Measurements from ENCODE around the gene NLN. TPM values are rescaled to one million over a fixed set of nuclear protein-coding genes. Genes with fewer than 3 reads are reported as not detected.

NLN gene
- total RNA-seq, 1 donor from 2014 or later = 47.2 TPM

DNA sequence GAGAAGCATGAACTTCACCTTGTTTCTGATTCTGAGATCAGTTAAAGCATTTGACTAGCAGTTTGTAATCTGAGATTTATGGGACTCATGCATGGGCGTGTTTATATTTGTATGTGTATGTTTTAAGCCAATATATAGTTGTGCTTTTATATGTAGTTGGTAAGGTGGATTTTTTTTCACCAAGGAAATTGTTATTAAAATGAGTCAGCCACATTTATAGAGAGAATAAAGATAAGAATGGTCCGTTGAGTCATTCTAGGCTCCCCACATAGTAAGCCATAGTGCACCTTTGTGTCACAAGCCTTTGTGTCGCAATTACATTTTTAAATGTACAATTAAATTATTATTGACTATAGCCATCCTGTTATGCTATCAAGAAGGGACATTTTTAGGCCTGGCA lies 89.0 kb downstream of the NLN start:
- Mint-ChIP-seq H3K36me3 (peaks cover 53% of the 10 kb centered on the region), H3K4me1 (ENCODE audit: unreplicated experiment) (no peaks in the 10 kb centered on the region), H3K9me3 (no peaks in the 10 kb centered on the region), H3K27ac (peak overlapping the region; percentile 26), H3K27me3 (no peaks in the 10 kb centered on the region), H3K4me3 (no peak overlapping the region)
- no peak for DNase-seq (ENCODE audit: extremely low spot score, unreplicated experiment)
- TF ChIP-seq, protein P1, sequence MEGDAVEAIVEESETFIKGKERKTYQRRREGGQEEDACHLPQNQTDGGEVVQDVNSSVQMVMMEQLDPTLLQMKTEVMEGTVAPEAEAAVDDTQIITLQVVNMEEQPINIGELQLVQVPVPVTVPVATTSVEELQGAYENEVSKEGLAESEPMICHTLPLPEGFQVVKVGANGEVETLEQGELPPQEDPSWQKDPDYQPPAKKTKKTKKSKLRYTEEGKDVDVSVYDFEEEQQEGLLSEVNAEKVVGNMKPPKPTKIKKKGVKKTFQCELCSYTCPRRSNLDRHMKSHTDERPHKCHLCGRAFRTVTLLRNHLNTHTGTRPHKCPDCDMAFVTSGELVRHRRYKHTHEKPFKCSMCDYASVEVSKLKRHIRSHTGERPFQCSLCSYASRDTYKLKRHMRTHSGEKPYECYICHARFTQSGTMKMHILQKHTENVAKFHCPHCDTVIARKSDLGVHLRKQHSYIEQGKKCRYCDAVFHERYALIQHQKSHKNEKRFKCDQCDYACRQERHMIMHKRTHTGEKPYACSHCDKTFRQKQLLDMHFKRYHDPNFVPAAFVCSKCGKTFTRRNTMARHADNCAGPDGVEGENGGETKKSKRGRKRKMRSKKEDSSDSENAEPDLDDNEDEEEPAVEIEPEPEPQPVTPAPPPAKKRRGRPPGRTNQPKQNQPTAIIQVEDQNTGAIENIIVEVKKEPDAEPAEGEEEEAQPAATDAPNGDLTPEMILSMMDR (conservative IDR thresholded peaks at IDR 0.05) = no peak

DNA sequence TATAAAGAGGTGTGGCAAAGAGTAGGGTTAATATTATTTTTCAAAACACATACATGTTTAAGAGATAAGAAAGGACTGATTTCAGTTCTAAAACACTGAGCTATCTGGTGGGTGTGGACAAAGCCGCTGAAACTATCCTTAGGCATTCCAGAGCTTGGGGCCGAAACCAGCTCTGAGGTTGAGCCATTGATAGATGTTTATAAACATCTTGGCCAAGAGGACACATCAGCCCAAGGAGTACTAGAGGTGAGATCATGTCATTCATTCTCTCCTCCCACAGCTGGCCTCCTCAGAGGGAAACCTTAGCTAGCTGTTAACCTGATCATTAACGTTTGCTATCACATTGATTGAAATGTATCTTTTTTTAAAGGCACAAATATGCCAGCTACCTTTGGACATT lies 89.9 kb downstream of the NLN start:
- peaks cover 49% of the 10 kb centered on the region for H3K36me3 Mint-ChIP-seq
- H3K4me3 Mint-ChIP-seq = no peak overlapping the region
- H3K9me3 Mint-ChIP-seq = no peaks in the 10 kb centered on the region
- no peaks in the 10 kb centered on the region for H3K27me3 Mint-ChIP-seq
- H3K4me1 Mint-ChIP-seq (ENCODE audit: unreplicated experiment) = no peaks in the 10 kb centered on the region
- TF ChIP-seq, protein P1 (conservative IDR thresholded peaks at IDR 0.05) = no peak
- no peak for DNase-seq (ENCODE audit: extremely low spot score, unreplicated experiment)
- H3K27ac Mint-ChIP-seq = peak overlapping the region; percentile 73

DNA sequence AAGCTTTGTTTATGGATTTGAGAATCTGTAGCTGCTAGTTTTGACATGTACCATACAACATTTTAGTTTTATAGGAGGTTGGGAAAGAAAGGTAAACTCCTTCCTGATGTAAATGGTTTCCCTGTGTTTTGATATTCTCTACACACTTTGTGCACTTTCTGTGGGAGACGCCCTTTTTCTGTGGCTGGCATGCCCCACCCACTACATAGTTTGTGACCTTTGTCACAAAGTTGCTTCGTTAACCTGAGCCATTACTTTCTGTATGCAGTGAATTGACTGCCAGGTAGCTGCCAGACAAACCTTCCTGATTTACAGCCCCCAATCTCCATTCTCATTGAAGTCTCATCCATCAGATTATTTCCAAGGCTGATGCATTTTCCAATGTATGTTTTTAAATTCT lies 90.6 kb downstream of the NLN start:
- H3K4me3 Mint-ChIP-seq = no peak overlapping the region
- DNase-seq (ENCODE audit: extremely low spot score, unreplicated experiment) = no peak
- H3K27ac Mint-ChIP-seq = peak overlapping the region; percentile 66
- TF ChIP-seq, protein P1 (conservative IDR thresholded peaks at IDR 0.05) = no peak
- H3K4me1 Mint-ChIP-seq (ENCODE audit: unreplicated experiment) = no peaks in the 10 kb centered on the region
- no peaks in the 10 kb centered on the region for H3K27me3 Mint-ChIP-seq
- peaks cover 49% of the 10 kb centered on the region for H3K36me3 Mint-ChIP-seq
- no peaks in the 10 kb centered on the region for H3K9me3 Mint-ChIP-seq

DNA sequence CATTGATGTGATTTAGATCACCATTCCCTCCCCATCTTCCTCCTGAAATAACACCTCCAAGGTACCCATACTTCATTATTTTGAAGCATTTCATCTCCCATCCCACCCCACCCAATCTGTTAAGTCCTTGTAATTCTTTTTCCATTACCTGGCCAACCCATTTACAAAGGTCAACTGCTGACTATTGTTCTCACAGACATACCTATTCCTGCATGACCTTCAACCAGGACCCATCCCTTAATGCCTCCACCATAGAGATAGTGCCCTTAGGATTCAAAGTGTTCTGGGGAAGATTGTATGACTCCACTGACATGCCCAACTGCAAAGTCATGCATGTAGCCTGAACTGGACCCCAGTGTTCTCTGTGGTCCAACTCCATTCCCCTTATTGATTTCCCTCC lies 91.2 kb downstream of the NLN start:
- Mint-ChIP-seq H3K4me3 (no peak overlapping the region), H3K4me1 (ENCODE audit: unreplicated experiment) (peaks cover 4% of the 10 kb centered on the region), H3K27ac (peak overlapping the region; percentile 66), H3K9me3 (no peaks in the 10 kb centered on the region), H3K27me3 (no peaks in the 10 kb centered on the region), H3K36me3 (peaks cover 49% of the 10 kb centered on the region)
- TF ChIP-seq, protein P1 (conservative IDR thresholded peaks at IDR 0.05) = no peak
- no peak for DNase-seq (ENCODE audit: extremely low spot score, unreplicated experiment)

DNA sequence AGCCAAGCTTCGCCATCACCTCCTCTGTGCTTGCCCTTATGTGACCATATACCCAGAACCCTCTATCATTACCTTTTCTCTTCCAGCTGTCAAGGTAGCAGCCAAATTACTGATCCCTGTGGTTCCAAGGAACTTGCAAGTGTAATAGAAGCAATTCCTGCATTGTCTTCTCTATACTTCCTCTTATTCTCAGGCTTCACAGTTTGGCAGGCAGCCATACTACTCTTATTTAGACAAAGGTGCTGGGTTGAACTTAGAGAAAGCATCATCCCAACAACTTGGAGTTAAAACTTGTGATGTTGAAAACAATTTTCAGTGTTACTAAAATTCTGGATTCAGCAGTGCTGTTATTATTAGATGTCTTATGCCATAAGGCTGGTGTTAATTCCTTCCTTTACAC lies 93.2 kb downstream of the NLN start:
- Mint-ChIP-seq H3K4me1 (ENCODE audit: unreplicated experiment) (peaks cover 14% of the 10 kb centered on the region), H3K4me3 (no peak overlapping the region), H3K9me3 (no peaks in the 10 kb centered on the region), H3K27me3 (no peaks in the 10 kb centered on the region), H3K27ac (no peak overlapping the region), H3K36me3 (peaks cover 36% of the 10 kb centered on the region)
- DNase-seq (ENCODE audit: extremely low spot score, unreplicated experiment) = no peak
- TF ChIP-seq, protein P1 (conservative IDR thresholded peaks at IDR 0.05) = no peak

DNA sequence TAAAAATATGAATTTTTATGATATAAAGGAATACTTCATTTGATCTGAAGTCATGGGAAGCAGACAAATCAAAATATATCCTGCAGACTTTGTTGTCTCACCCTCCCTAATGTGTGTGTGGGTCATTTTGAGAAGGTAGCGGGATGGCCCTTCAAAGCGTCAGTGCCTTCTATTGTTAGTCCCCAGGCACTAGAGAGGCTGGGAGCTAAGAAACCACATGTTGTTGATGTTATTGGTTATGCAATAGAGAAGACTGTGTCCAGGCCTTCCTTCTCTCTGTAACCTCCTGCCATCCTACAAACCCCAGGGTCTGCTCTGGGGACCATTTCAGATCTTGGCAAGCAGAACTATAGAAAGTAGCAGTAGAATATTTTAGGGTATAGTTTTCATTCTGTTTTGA lies 94.7 kb downstream of the NLN start:
- Mint-ChIP-seq H3K4me3 (no peak overlapping the region), H3K4me1 (ENCODE audit: unreplicated experiment) (peaks cover 14% of the 10 kb centered on the region), H3K9me3 (no peaks in the 10 kb centered on the region), H3K36me3 (peaks cover 30% of the 10 kb centered on the region), H3K27me3 (no peaks in the 10 kb centered on the region), H3K27ac (no peak overlapping the region)
- TF ChIP-seq, protein P1 (conservative IDR thresholded peaks at IDR 0.05) = no peak
- DNase-seq (ENCODE audit: extremely low spot score, unreplicated experiment) = no peak

Measured in type B pancreatic cell (in vitro differentiated cells).